Measurements from ENCODE around the gene ABI3.

DNA sequence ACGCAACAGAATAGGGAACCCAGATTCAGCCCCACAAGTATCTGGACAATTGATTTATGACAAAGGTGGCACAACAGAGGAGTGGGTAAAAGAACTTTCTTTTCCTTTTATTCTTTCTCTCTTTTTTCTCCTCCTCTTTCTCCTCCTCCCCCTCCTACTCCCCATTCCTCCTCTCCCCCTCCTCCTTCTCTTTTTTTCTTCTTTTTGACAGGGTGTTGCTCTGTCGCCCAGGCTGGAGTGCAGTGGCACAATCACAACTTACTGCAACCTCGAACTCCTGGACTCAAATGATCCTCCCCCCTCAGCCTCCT lies 16.3 kb upstream of the ABI3 start:
- TF ChIP-seq CTCF (IDR thresholded peaks at IDR 0.05): no peak
- no peak for TF ChIP-seq POLR2A (IDR thresholded peaks at IDR 0.05)
